Left lung (tissue), 10 donors: ENCODE measurements around the gene COL5A1. TPM values are rescaled to one million over a fixed set of nuclear protein-coding genes. Genes with fewer than 3 reads are reported as not detected.

ENCODE experiments used
- ATAC-seq: fragments of 200-7000 bp; cut with Tn5 transposase; one replicate; pipeline ENCODE4 v1.9.1; 2020; ENCODE audit warnings: moderate library complexity
- DNase-seq, 4 donors: peaks; one replicate each; pipeline ENCODE4 v3.0.0-alpha.2; 2013 to 2020
- H3K27ac ChIP-seq, 2 donors: fragments of 200-600 bp; sonication (generic) in 1 of 2; one replicate each; pipeline versions ENCODE4 v1.5.0 to v1.8.0; 2020 to 2021
- H3K27me3 ChIP-seq, 2 donors: fragments of 200-600 bp; sonication (generic) in 1 of 2; one replicate each; pipeline versions ENCODE4 v1.5.0 to v1.8.0; 2020 to 2021
- H3K36me3 ChIP-seq, 2 donors: fragments of 200-600 bp; sonication (generic) in 1 of 2; one replicate each; pipeline versions ENCODE4 v1.5.0 to v1.8.0; 2020 to 2021
- H3K4me1 ChIP-seq, 2 donors: fragments of 200-600 bp; one replicate each; pipeline ENCODE4 v1.8.0; 2021
- H3K4me3 ChIP-seq, 2 donors: fragments of 200-600 bp; sonication (generic) in 1 of 2; one replicate each; pipeline versions ENCODE4 v1.5.0 to v1.8.0; 2020 to 2021; ENCODE audit warnings: mild to moderate bottlenecking in 1 of 2
- H3K9me3 ChIP-seq, 2 donors: fragments of 200-600 bp; sonication (generic) in 1 of 2; one replicate each; pipeline versions ENCODE4 v1.5.0 to v1.8.0; 2020 to 2021
- CTCF ChIP-seq, 2 donors: fragments of 200-600 bp; sonication (generic) in 1 of 2; IDR thresholded peaks; one replicate each; pipeline versions ENCODE4 v1.5.0 to v1.8.0; 2021; ENCODE audit warnings: antibody characterized with exemption in 2 of 2
- intact Hi-C, 2 donors: fragments of 100-400 bp; cut with DNase I; formaldehyde crosslinking; loops; one replicate each; pipeline versions ENCODE4 v1.11.2 to v1.14.2; 2022
- polyA plus RNA-seq, 6 donors: library from polyadenylated mRNA; unstranded; fragments of 120-200 nt; gene quantifications; one replicate each; pipeline ENCODE4 v1.2.1, GENCODE V29; 2013; ENCODE audit not compliant: insufficient read length in 6 of 6
- total RNA-seq, 2 donors: library from RNA; stranded (reverse); fragmentation: NEBNext Ultra II Directional; extraction: Animal tissue kit (Norgen Biotek cat#: 25700); gene quantifications; one replicate each; pipeline ENCODE4 v1.2.1, GENCODE V29; 2021
- donor health status: DM: no; HTN: yes; CAD: no.
- donor health status: DM: no; HTN: no; CAD: no.

Gene COL5A1
- total and polyA plus RNA-seq, 8 donors, result 168 to 357 (median 213) TPM

DNA sequence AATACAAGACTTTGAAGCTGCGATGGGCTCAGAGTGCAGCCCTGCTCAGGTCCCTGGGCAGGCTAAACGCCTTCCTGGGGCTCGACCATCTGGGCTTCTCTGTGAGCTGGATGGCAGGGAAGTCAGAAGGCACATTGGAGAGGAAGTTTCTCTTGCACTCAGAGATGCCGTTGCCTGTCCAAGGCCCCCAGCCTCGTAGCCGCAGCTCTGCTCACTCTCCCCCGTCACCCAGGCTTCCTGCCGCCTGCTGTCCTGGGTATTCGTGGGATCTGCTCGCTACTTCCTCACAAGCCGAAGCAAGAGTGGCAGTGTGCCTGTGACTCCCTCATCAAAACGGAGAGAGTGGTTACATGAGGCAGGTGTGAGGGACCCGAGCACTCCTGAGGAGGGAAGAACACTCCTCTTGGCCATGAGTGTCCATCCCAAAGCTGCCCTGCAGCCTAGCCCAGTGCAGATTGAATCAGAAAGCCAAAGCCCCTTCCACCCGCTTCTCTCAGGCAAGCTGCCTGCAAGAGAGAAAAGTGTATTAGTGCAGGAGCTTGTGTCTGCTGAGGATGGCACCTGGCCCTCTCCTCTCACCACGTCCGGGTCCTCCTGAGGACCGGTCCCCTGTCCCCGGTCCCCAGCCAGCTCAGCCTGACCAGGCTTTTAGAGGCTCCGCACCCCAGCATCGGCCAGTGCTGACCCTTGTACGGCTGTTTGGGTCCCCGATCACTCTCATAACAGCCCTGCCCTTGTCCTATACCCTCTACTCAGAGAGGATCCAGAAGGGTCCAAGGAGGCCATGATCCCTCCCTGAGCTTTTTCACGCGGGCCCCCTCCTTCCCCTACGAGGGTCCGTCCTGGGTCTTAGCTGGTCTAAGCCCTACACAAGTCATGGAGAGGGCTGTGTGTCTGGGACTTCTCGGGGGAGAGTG, 246.3 kb downstream of the COL5A1 start:
- Histone ChIP-seq H3K4me3 (no peak overlapping the region), H3K9me3 (no peaks in the 10 kb centered on the region), H3K4me1 (peaks cover 0 to 7% of the 10 kb centered on the region in 2 donors), H3K27me3 (peaks cover 0 to 21% of the 10 kb centered on the region in 2 donors), H3K27ac (no peak overlapping the region), H3K36me3 (no peaks in the 10 kb centered on the region)
- TF ChIP-seq CTCF (IDR thresholded peaks at IDR 0.05), result no peak
- no peak for ATAC-seq
- no peak for DNase-seq
- intact Hi-C loops, result no loop called here

DNA sequence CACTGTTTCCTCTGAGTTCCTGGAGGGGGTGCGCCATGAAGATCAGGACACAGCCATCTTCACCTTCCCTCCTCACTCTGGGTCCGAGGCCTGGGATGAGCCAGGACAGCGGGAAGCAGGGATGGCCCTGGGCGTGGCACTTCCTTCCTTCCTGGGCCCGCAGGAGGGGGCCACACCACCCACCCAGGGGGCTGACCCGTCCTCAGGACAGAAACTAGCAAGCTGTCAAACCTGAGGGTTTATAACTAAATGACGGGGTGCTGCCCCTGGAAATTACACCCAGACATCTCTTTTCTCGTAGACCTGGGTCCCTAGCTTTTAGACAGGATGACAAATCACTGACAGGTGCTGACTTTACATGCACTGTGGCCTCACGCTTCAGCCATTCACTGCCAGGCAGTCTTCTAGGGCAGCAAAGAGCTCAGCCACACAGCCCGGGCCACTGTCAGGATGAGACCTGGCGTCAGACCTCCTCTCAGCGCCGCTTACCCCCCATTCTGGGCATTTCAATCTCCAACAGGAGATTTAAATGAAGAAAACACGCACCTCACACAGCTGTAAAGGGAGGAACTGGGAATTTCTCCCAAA, 247.1 kb downstream of the COL5A1 start:
- H3K4me3 ChIP-seq, result no peak overlapping the region
- H3K36me3 ChIP-seq, result no peaks in the 10 kb centered on the region
- ATAC-seq (no peak), DNase-seq (no peak)
- H3K9me3 ChIP-seq, result no peaks in the 10 kb centered on the region
- H3K4me1 ChIP-seq, result peaks cover 0 to 7% of the 10 kb centered on the region in 2 donors
- intact Hi-C loops, result no loop called here
- H3K27ac ChIP-seq, result no peak overlapping the region
- H3K27me3 ChIP-seq, result peaks cover 0 to 18% of the 10 kb centered on the region in 2 donors
- no peak for TF ChIP-seq CTCF (IDR thresholded peaks at IDR 0.05)

DNA sequence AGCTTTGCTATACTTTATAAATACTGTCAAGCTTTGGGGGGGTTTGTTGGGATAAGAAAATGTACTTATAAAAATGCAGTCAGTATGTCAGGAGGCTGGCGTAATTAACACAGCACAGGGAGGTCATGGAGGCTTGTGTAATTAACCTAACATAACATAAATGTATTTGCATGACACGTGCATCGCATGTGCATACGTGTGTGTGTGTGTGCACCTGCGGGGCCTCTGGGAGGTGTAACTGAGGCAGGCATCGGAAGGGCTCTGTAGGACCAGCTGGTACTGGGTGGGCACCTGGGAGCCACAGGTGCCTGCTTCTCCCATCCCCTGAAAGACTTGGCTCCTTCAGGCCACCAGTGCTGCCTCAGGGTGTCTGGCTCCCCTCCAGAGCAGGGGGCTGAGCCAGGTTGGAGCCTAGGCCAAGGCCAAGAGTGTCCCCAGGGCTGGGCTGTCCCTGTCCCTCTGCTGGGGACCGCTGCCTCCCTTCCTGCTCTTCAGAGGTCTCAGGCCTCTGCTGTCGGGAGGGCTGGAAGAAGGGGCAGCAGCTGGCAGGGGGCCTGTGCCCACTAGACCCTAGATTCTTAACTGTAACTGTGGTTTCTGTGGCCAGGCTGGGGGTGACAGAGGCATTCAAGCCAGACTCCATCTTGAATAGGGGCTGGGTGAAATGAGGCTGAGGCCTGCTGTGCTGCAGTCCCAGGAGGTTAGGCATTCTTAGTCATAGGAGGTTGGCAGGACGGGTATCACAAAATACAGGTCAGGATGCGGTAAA, 248.0 kb downstream of the COL5A1 start:
- Histone ChIP-seq H3K27me3 (peaks cover 0 to 18% of the 10 kb centered on the region in 2 donors), H3K27ac (no peak overlapping the region), H3K9me3 (no peaks in the 10 kb centered on the region), H3K36me3 (no peaks in the 10 kb centered on the region), H3K4me1 (peaks cover 0 to 7% of the 10 kb centered on the region in 2 donors), H3K4me3 (no peak overlapping the region)
- TF ChIP-seq CTCF (IDR thresholded peaks at IDR 0.05), result no peak
- peak in 1 of 4 donors; percentile 41 for DNase-seq
- intact Hi-C loops, result no loop called here
- ATAC-seq, result no peak

DNA sequence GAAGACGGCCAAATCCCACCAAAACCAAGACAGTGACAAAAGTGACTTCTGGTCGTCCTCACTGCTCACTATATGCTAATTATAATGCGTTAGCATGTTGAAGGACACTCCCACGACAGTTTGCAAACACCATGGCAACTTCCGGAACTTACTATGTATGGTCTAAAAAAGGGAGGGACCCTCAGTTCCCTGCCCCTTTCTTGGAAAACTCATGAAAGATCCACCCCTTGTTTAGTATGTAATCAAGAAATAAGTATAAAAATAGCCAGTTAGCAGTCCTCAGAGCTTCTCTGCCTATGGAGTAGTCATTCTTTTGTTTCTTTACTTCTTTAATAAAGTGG, 248.5 kb downstream of the COL5A1 start:
- intact Hi-C loops, result no loop called here
- DNase-seq (no peak), ATAC-seq (no peak)
- no peak for TF ChIP-seq CTCF (IDR thresholded peaks at IDR 0.05)
- Histone ChIP-seq H3K4me1 (peaks cover 0 to 7% of the 10 kb centered on the region in 2 donors), H3K36me3 (no peaks in the 10 kb centered on the region), H3K9me3 (no peaks in the 10 kb centered on the region), H3K4me3 (no peak overlapping the region), H3K27me3 (peaks cover 0 to 18% of the 10 kb centered on the region in 2 donors), H3K27ac (no peak overlapping the region)

DNA sequence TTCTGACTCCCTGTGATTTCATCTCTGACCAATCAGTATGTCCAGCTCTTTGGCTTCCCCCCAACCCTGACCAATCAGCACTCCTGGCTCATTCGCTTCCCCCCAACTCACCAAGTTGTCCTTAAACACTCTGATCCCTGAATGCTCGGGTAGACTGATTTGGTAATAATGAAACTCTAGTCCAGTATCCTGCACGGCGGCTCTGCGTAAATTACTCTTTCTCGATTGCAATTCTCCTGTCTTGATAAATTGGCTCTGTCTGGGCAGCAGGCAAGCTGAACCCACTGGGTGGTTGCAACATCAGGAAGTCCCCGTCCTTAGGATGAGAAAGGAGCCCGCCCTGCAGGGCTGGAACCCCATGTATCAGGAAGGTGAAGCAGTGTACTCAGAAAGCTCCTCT, 249.4 kb downstream of the COL5A1 start:
- no peaks in the 10 kb centered on the region for H3K36me3 ChIP-seq
- peaks cover 6 to 7% of the 10 kb centered on the region in 2 donors for H3K4me1 ChIP-seq
- H3K4me3 ChIP-seq, result no peak overlapping the region
- ATAC-seq, result no peak
- peaks cover 0 to 18% of the 10 kb centered on the region in 2 donors for H3K27me3 ChIP-seq
- H3K27ac ChIP-seq, result no peak overlapping the region
- intact Hi-C loops, result no loop called here
- H3K9me3 ChIP-seq, result no peaks in the 10 kb centered on the region
- no peak for DNase-seq
- TF ChIP-seq CTCF (IDR thresholded peaks at IDR 0.05), result no peak
